Activated CD8-positive, alpha-beta T cell treated with anti-CD3 and anti-CD28 coated beads for 36 hours (primary cell): ENCODE data around the gene PRKN. TPM values are rescaled to one million over a fixed set of nuclear protein-coding genes. Genes with fewer than 3 reads are reported as not detected.

ENCODE experiments used
- ATAC-seq: fragments of 200-7000 bp; cut with Tn5 transposase; one replicate; pipeline ENCODE4 v1.10.0; 2021; ENCODE audit warnings: mild to moderate bottlenecking, moderate library complexity
- CTCF ChIA-PET: fragments of 350-600 bp; sonication (Branson Sonifier 250); formaldehyde crosslinking; loops from one replicate; lab custom pipeline; 2021; ENCODE audit warnings: antibody characterized with exemption; lab: Charles Lee
- POLR2A ChIA-PET: fragments of 350-600 bp; sonication (Branson Sonifier 250); formaldehyde crosslinking; loops from one replicate; lab custom pipeline; 2021; ENCODE audit warnings: antibody characterized with exemption; lab: Charles Lee
- DNase-seq: peaks from one replicate; pipeline ENCODE4 v3.0.0-alpha.2; 2020
- H3K27ac Mint-ChIP-seq: one replicate; pipeline ENCODE4 v1.8.0; 2021; ENCODE audit warnings: mild to moderate bottlenecking, mixed read lengths
- H3K27me3 Mint-ChIP-seq: one replicate; pipeline ENCODE4 v1.8.0; 2021; ENCODE audit warnings: mixed read lengths
- H3K36me3 Mint-ChIP-seq: one replicate; pipeline ENCODE4 v1.8.0; 2021; ENCODE audit warnings: low read depth, mixed read lengths
- H3K4me1 Mint-ChIP-seq: one replicate; pipeline ENCODE4 v1.8.0; 2021; ENCODE audit warnings: low read depth, mixed read lengths
- H3K4me3 Mint-ChIP-seq: one replicate; pipeline ENCODE4 v1.8.0; 2021; ENCODE audit warnings: mild to moderate bottlenecking, moderate library complexity, mixed read lengths
- H3K9me3 Mint-ChIP-seq: one replicate; pipeline ENCODE4 v1.8.0; 2021; ENCODE audit warnings: mixed read lengths
- intact Hi-C: fragments of 100-400 bp; cut with micrococcal nuclease; formaldehyde crosslinking; loops from one replicate; pipeline ENCODE4 v1.10.0; 2022
- total RNA-seq, 2 experiments: library from RNA; stranded (reverse); gene quantifications; one replicate each; pipeline ENCODE4 v1.2.3, GENCODE V29; 2021
- TF ChIP-seq, protein P1 (sequence below): fragments of 200-600 bp; IDR thresholded peaks from one replicate; pipeline ENCODE4 v1.8.0; 2022; ENCODE audit warnings: antibody characterized with exemption, mild to moderate bottlenecking

Gene PRKN
- total RNA-seq, 2 experiments from 2014 or later = 1.2 to 1.4 TPM

GRCh38 chr6:162177746-162178145 lies 549.8 kb downstream of the PRKN start:
- TF ChIP-seq, protein P1, sequence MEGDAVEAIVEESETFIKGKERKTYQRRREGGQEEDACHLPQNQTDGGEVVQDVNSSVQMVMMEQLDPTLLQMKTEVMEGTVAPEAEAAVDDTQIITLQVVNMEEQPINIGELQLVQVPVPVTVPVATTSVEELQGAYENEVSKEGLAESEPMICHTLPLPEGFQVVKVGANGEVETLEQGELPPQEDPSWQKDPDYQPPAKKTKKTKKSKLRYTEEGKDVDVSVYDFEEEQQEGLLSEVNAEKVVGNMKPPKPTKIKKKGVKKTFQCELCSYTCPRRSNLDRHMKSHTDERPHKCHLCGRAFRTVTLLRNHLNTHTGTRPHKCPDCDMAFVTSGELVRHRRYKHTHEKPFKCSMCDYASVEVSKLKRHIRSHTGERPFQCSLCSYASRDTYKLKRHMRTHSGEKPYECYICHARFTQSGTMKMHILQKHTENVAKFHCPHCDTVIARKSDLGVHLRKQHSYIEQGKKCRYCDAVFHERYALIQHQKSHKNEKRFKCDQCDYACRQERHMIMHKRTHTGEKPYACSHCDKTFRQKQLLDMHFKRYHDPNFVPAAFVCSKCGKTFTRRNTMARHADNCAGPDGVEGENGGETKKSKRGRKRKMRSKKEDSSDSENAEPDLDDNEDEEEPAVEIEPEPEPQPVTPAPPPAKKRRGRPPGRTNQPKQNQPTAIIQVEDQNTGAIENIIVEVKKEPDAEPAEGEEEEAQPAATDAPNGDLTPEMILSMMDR = no peak
- H3K27ac Mint-ChIP-seq = no peak overlapping the region
- no peak for ATAC-seq
- DNase-seq = no peak
- H3K4me1 Mint-ChIP-seq = peaks cover 9% of the 10 kb centered on the region
- CTCF ChIA-PET = no interaction called here
- no peaks in the 10 kb centered on the region for H3K36me3 Mint-ChIP-seq
- H3K4me3 Mint-ChIP-seq = no peak overlapping the region
- H3K9me3 Mint-ChIP-seq = peaks cover 2% of the 10 kb centered on the region
- intact Hi-C loops = no loop called here
- POLR2A ChIA-PET = no interaction called here
- no peaks in the 10 kb centered on the region for H3K27me3 Mint-ChIP-seq

DNA sequence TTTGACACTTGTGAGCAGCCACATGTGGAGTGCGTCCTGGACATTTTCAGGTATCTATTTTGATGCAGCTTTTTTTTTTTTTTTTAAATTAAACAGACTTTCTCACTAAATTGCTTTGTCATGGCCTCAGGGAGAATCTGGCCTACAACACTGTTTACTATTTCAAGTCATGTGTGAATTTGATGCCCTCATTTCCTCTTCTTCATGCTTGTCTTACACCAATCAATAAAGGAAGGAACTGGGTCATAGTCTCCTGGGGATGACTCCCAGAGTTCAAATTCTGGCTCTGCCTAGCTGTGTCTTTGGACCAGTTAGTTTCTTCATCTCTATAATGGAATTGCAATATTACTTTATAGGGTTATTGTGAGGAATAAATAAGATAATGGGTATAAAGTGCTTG lies 554.1 kb downstream of the PRKN start:
- Mint-ChIP-seq H3K27ac (no peak overlapping the region), H3K4me1 (no peaks in the 10 kb centered on the region), H3K27me3 (no peaks in the 10 kb centered on the region), H3K36me3 (no peaks in the 10 kb centered on the region), H3K4me3 (no peak overlapping the region), H3K9me3 (no peaks in the 10 kb centered on the region)
- ChIA-PET CTCF (no interaction called here), POLR2A (no interaction called here)
- no peak for ATAC-seq
- no peak for DNase-seq
- intact Hi-C loops = no loop called here
- TF ChIP-seq, protein P1 = no peak

DNA sequence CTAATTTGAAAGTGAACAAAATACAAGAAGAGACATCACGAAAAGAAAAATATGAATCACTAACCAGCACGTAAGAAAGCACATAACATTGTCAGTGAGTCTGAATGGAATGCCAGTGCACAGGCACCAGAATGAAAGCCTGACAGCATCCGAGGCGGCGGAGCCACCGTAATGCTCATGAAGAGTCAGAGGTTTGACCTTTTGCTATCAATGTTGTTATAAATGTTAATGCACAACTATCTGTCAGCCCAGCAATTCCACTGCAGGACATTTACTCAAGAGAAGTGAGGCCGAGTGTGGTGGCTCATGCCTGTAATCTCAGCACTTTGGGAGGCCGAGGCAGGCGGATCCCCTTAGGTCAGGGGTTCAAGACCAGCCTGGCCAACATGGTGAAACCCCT lies 562.1 kb downstream of the PRKN start:
- DNase-seq = no peak
- Mint-ChIP-seq H3K4me1 (no peaks in the 10 kb centered on the region), H3K4me3 (no peak overlapping the region), H3K27me3 (no peaks in the 10 kb centered on the region), H3K9me3 (no peaks in the 10 kb centered on the region), H3K27ac (no peak overlapping the region), H3K36me3 (no peaks in the 10 kb centered on the region)
- TF ChIP-seq, protein P1 = no peak
- intact Hi-C loops = no loop called here
- ATAC-seq = no peak
- POLR2A ChIA-PET = no interaction called here
- CTCF ChIA-PET = no interaction called here

DNA sequence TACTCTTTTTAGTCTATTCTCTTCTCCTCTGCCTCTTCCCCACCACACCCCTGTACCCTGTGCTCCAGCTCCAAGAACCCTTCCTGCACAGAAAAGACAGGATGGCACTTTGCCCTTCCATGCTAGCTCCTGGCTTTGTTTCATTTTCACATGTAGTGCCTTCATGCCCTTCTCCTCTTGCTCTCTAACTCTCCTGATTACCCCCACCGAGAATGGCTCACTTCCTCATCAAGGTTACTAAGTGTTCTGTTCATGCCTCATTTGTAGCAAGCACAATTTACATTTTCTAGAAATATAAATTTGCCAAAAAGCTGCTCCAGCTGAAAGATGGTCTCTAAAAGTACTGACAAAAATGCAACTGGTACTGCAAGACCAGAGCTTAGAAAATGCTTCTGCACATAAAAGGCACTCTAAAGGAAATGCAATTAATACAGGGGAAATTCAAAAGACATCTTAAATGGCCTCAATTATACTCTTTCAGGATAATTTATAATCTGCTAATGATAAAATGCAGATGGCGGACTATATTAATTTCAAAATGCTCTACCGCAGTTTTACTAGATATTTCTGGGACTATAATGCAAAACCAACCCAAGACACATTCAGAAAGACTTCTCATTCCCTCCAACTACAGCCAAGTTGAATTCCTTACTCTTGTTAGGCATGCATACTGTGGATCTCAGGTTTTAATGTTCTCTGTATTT lies 570.2 kb downstream of the PRKN start:
- no peaks in the 10 kb centered on the region for H3K9me3 Mint-ChIP-seq
- DNase-seq (no peak), ATAC-seq (no peak)
- H3K27me3 Mint-ChIP-seq = no peaks in the 10 kb centered on the region
- intact Hi-C loops = no loop called here
- no peaks in the 10 kb centered on the region for H3K36me3 Mint-ChIP-seq
- TF ChIP-seq, protein P1 = no peak
- ChIA-PET POLR2A (no interaction called here), CTCF (no interaction called here)
- no peaks in the 10 kb centered on the region for H3K4me1 Mint-ChIP-seq
- H3K4me3 Mint-ChIP-seq = no peak overlapping the region
- H3K27ac Mint-ChIP-seq = no peak overlapping the region

DNA sequence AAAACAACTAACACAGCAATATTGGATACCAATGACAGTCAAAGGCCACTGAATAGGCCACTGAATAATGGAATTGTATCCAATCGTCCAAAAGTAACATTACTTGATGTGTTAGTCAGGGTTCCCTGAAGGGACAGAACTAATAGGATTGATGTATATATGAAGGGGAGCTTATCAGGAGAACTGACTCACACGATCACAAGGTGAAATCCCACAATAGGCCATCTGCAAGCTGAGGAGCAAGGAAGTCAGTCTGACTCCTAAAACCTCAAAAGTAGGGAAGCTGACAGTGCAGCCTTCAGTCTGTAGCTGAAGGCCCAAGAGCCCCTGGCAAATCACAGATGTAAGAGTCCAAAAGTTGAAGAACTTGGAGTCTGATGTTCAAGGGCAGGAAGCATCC lies 571.4 kb downstream of the PRKN start:
- ATAC-seq (no peak), DNase-seq (no peak)
- Mint-ChIP-seq H3K4me3 (no peak overlapping the region), H3K27ac (no peak overlapping the region), H3K36me3 (no peaks in the 10 kb centered on the region), H3K27me3 (no peaks in the 10 kb centered on the region), H3K9me3 (no peaks in the 10 kb centered on the region), H3K4me1 (no peaks in the 10 kb centered on the region)
- intact Hi-C loops = no loop called here
- ChIA-PET CTCF (no interaction called here), POLR2A (no interaction called here)
- TF ChIP-seq, protein P1 = no peak
